Activated CD4-positive, alpha-beta T cell treated with anti-CD3 and anti-CD28 coated beads for 4 hours (primary cell): Measurements from ENCODE around the gene ING2.
"Not testable (repeated sequence)": the region's sequence is repeated elsewhere in the genome, so short reads cannot be mapped to it uniquely, and the experiment has no call there.

Source experiments
- DNase-seq, 2 donors: peaks; one replicate each; pipeline ENCODE4 v3.0.0-alpha.2; 2020

ING2 gene

DNA sequence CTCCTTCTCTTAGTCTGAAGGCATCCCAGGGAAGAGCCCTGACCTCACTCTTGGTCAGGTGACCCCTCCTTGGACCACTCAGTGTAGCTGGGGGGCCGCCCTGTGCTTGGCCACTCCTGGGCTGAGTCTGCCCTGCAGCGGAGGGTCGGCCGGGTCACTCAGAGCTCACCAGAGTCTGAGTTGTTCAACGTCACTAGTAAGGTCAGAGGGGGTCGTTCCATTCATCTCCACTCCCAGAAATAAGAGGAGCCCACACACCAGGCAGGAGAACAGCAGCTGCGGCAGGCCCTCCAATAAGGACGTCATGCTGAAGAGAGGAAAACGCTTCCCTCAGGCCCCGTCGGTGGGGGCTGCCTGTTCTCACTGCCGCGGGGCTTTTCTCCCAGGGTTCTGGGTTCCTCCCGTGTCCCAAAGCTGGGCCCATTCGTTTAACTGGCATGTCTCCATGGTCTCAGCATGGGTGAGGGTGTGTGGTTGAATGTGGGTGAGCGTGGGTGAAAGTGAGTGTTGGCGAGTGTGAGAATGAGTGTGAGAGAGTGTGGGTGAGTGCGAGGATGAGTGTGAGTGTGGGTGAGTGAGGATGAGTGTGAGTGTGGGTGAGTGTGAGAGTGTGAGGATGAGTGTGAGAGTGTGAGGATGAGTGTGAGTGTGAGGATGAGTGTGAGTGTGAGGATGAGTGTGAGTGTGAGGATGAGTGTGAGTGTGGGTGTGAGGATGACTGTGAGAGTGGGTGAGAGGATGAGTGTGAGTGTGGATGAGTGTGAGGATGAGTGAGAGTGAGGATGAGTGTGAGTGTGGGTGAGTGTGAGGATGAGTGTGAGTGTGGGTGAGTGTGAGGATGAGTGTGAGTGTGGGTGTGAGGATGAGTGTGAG, 47.7 kb downstream of the ING2 start:
- no peak for DNase-seq

DNA sequence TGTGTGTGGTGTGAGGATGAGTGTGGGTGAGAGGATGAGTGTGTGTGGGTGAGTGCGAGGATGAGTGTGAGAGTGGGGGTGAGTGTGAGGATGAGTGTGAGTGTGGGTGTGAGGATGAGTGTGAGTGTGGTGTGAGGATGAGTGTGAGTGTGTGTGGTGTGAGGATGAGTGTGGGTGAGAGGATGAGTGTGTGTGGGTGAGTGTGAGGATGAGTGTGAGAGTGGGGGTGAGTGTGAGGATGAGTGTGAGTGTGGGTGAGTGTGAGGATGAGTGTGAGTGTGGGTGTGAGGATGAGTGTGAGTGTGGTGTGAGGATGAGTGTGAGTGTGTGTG, 48.3 kb downstream of the ING2 start:
- not testable (repeated sequence) for DNase-seq

GRCh38 chr4:183553601-183554345, 48.9 kb downstream of the ING2 start:
- DNase-seq, result no peak

DNA sequence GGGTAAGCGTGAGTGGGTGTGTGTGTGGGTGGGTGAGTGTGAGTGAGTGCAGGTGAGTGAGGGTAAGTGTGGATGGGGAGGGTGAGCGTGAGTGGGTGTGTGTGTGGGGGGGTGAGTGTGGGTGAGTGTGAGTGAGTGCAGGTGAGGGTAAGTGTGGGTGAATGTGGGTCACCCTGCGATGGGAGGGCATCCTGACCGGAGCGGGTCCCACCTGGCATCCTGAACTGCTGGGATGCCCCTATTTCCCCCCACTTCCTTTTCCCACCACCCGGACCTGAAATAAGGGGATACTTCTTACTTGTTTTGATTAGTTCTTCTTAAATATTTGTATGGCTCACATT, 49.5 kb downstream of the ING2 start:
- no peak for DNase-seq

- no peak for DNase-seq
Measured at GRCh38 chr4:183554878-183555585, 50.2 kb downstream of the ING2 start.

- DNase-seq, result no peak
Measured at GRCh38 chr4:183556947-183557346, 52.1 kb downstream of the ING2 start.

GRCh38 chr4:183557611-183558010, 52.8 kb downstream of the ING2 start:
- DNase-seq, result no peak

DNA sequence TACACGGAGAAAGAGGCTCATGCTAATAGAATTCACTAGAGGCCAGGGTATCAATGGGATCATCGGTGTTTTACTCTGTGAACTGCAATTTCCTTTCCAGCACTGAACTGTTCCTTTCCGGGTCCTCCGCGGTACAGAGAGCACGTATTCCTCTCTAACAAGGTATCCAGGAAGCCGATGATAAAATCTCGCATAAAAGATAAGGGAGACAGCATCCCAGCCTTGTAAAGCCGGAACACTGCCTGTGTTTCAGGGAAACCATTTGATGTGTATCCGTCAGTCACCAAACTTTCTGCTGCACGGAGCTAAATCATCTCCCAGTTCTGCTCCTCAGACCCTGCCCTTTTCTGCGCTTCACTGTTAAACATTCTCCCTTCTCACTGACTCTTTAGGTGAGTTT, 54.0 kb downstream of the ING2 start:
- no peak for DNase-seq

DNA sequence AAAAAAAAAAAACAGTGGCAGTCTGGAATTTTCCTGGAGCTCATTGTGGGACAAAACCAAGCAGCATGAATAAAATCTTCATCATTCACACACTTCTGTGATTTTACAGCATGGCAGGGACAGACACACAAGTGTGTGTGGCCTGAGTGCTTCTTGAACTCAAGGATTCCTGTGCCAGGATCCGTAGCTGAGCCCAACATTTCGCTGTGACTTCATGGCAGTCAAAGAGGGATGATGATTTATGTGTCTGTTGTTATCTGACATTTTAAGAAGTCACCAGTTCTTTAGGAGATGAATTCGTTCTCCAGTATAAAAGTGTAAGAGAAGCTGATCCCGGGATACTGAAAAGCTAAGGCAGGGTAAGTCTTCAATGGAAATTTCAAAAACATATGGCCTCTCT, 57.0 kb downstream of the ING2 start:
- DNase-seq, result no peak
